ENCODE measurements around the gene DGKG. TPM values are rescaled to one million over a fixed set of nuclear protein-coding genes. Genes with fewer than 3 reads are reported as not detected.

DGKG gene
- total and polyA plus RNA-seq, 8 donors, result 4.2 to 7.6 (median 5.5) TPM

DNA sequence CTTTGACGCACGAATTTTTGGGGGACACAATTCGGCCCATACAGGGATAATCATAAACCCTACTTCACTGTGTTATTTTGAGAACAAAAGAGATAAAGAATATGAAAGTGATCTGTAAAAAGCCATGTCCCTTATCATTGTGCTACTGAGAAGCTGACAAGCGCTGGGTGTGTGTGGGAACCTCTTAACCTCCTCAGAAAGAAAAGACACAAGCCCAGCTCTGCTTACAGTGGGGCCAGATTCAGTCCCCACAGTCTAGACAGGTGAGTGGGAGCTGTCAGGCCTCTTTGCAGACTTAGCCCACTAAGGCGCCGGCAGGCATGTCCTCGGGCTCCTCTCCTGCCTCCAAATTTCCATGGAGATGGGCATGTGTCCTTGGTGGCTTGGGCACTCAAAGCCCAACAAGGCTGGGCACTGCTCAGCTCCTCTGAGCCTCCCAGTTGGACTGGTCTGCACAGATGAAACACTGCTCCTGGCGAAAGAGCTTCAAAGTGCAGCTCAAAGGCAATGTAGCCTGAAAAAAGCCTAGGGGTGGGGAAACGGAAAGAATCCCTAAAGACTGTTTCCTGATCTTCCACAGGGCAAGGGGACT is 188.7 kb downstream of the DGKG start:
- intact Hi-C loops (cut with DNase I), result no loop called here
- TF ChIP-seq, protein P1, sequence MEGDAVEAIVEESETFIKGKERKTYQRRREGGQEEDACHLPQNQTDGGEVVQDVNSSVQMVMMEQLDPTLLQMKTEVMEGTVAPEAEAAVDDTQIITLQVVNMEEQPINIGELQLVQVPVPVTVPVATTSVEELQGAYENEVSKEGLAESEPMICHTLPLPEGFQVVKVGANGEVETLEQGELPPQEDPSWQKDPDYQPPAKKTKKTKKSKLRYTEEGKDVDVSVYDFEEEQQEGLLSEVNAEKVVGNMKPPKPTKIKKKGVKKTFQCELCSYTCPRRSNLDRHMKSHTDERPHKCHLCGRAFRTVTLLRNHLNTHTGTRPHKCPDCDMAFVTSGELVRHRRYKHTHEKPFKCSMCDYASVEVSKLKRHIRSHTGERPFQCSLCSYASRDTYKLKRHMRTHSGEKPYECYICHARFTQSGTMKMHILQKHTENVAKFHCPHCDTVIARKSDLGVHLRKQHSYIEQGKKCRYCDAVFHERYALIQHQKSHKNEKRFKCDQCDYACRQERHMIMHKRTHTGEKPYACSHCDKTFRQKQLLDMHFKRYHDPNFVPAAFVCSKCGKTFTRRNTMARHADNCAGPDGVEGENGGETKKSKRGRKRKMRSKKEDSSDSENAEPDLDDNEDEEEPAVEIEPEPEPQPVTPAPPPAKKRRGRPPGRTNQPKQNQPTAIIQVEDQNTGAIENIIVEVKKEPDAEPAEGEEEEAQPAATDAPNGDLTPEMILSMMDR (IDR thresholded peaks at IDR 0.05), result no peak
- Histone ChIP-seq H3K4me3 (no peak overlapping the region), H3K27me3 (no peaks in the 10 kb centered on the region), H3K4me1 (no peaks in the 10 kb centered on the region), H3K27ac (no peak overlapping the region), H3K36me3 (peaks cover 0 to 4% of the 10 kb centered on the region in 2 donors), H3K9me3 (no peaks in the 10 kb centered on the region)
- DNase-seq, result no peak
- ATAC-seq, result no peak

GRCh38 chr3:186172353-186172752 is 189.7 kb downstream of the DGKG start:
- Histone ChIP-seq H3K4me3 (no peak overlapping the region), H3K27me3 (no peaks in the 10 kb centered on the region), H3K27ac (no peak overlapping the region), H3K36me3 (no peaks in the 10 kb centered on the region), H3K9me3 (no peaks in the 10 kb centered on the region), H3K4me1 (no peaks in the 10 kb centered on the region)
- DNase-seq (no peak), ATAC-seq (no peak)
- TF ChIP-seq, protein P1 (IDR thresholded peaks at IDR 0.05), result no peak
- intact Hi-C loops (cut with DNase I), result no loop called here

- ATAC-seq (no peak), DNase-seq (no peak)
- H3K27me3 ChIP-seq, result no peaks in the 10 kb centered on the region
- H3K4me3 ChIP-seq, result no peak overlapping the region
- H3K27ac ChIP-seq, result no peak overlapping the region
- no peaks in the 10 kb centered on the region for H3K36me3 ChIP-seq
- TF ChIP-seq, protein P1 (IDR thresholded peaks at IDR 0.05), result no peak
- H3K4me1 ChIP-seq, result no peaks in the 10 kb centered on the region
- H3K9me3 ChIP-seq, result no peaks in the 10 kb centered on the region
- intact Hi-C loops (cut with DNase I), result no loop called here
Observed at GRCh38 chr3:186171521-186171920, 190.5 kb downstream of the DGKG start.

DNA sequence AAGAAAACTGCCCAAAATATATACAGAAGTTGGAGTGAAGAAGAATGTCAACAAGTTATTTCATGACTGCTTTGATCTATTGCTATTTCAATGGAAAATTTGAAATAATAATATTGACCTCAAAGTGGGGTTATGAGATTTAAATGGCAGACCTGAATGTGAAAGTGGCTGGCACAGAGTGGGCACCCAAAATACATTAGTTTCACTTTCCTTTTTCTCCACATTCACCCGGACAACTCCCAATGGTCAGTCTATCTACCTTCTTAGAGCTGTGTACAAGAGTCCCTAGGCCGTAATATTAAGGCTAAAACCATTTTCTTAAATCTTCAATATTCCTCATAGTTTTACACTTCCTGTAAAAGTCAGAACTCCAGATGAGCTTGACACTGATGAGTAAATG is 191.5 kb downstream of the DGKG start:
- Histone ChIP-seq H3K27me3 (no peaks in the 10 kb centered on the region), H3K27ac (no peak overlapping the region), H3K4me3 (no peak overlapping the region), H3K9me3 (no peaks in the 10 kb centered on the region), H3K36me3 (no peaks in the 10 kb centered on the region), H3K4me1 (no peaks in the 10 kb centered on the region)
- intact Hi-C loops (cut with DNase I), result no loop called here
- no peak for DNase-seq
- TF ChIP-seq, protein P1 (IDR thresholded peaks at IDR 0.05), result no peak
- ATAC-seq, result no peak

DNA sequence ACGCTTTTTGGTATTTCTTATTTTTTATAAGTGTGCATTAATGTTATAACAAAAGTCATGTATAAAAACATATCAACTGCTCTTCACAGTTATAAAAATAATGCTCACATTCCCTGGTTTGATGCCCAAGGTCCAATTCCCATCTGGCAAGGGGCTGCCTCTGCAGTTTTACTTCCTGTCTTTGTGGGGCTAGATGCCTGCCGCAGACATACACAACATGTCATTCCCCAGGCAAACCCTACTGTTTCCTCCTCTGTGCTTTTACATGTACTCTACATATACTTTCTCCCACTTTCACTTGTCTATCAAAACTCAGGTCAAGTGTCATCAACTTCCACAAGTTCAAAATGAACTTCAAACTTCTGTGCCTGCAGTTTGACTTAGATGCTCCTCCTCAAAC is 192.7 kb downstream of the DGKG start:
- Histone ChIP-seq H3K4me3 (no peak overlapping the region), H3K4me1 (no peaks in the 10 kb centered on the region), H3K36me3 (no peaks in the 10 kb centered on the region), H3K27ac (no peak overlapping the region), H3K27me3 (no peaks in the 10 kb centered on the region), H3K9me3 (no peaks in the 10 kb centered on the region)
- TF ChIP-seq, protein P1 (IDR thresholded peaks at IDR 0.05), result no peak
- ATAC-seq (no peak), DNase-seq (no peak)
- intact Hi-C loops (cut with DNase I), result no loop called here

Data from left lung (tissue), 10 donors.